Kidney tubule cell (primary cell): Measurements from ENCODE around the gene TTC39B.
A peak's percentile ranks its signal among the peaks of the same experiment; 100 is the strongest.

Source experiments
- DNase-seq: peaks from one replicate; pipeline ENCODE4 v3.0.0-alpha.2; 2018; ENCODE audit warnings: low spot score

The TTC39B gene

DNA sequence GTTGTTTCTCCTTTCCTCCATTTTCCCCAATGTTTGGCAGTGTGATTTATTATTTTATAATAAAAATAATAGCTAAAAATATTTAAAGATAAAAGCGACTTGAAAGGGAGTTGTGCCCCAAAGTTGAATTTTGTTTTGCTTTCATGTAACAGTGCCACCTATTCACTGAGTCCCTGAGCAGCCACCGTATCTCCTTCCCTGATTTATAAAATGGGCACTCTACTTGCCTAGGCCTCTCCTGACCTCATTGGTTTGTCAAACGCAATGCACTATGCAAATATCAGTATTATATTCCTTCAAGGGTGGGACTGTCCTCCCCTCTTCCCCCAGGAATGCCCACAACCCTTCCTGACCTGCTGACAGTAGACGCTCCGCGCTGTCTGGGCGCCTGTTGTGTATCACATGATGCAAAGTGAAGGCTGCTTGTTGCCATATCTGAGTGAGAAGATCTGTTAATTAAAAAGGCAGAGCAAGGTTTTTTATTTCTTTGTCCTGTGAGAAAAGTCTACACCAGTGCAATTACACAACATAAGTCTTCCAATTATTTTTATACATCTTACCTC is 81.4 kb downstream of the TTC39B start:
- no peak for DNase-seq

DNA sequence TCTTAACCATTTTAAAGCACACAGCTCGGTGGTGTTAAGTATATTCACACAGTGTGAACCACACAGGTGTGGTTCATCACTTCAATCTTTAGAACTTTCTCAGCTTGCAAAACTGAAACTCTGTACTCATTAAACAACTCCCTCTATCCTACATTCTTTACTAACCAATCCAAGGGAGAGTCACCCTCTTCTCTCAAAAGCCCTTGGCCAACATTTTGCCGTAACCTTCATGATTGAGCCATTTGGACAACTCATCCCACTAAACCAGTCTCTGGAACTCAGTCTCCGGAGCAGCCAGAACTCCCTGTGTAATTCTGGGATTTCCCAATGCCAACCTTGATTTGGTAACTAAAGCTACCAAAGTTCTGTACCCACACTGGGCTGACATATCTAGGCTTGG is 84.7 kb downstream of the TTC39B start:
- DNase-seq = no peak

DNA sequence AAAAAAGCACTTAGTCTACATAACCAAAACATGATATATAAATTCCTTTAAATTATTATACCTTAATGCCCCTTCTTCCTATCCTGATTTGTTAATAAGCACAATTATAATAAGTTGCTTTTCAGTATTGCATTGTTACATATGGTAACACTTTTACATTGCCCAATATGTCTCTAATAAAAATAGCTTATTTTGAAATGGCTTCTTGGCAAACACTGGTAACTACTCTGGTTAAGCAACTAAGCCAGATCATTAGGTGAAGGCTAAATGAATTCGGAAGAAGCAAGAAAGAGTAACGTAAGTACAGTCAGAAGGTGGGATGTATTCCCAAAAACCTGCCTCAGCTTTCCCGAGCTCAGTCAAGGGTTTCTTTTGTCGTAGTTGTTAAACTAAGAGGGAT is 85.3 kb downstream of the TTC39B start:
- no peak for DNase-seq

DNA sequence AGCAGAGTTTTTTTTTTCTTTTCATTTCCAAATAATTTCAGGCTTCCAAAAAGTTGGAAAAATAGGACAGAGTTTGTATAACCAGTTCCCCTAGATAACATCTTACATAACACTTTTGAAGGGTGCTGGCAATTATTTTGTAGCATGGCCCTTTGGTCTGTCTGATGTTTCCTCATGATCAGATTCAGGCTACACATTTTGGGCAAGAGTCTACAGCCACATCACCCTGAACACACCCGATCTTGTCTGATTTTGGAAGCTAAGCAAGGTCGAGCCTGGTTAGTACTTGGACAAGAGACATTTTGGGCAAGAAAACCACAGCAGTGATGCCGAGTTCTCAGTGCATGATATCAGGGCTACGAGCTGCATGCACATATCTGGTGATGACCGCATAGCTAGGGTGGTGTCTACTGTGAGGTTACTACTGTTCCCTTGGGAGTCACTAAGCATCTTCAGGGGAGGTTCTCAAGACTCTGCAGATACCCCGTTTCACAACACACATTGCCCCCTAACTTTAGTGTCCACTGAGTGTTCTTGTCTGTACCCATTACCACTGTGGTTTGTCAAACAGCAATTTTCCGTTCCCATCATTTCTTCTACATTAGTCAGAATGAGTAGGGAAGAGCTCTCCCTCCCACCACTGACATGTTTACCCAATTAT is 86.2 kb downstream of the TTC39B start:
- DNase-seq = no peak

DNA sequence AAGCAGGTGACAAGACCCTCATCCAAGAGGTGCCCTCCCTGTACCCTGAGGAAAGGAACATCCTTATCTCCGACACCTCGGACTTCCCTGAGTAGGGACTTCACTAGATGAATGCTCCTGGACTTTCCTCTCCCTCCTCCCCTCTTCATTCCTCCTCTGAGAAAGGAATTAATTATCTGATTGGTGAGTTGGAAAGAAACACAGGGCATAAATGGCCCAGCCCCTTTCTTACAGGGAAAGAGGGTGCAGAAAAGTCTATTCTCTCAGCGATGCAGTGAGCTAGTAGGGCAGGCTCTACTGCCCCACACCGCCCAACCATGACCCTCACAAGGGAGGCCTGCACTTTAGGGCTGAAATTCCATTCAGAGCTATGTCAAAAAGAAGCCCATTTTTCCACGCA is 87.5 kb downstream of the TTC39B start:
- no peak for DNase-seq

DNA sequence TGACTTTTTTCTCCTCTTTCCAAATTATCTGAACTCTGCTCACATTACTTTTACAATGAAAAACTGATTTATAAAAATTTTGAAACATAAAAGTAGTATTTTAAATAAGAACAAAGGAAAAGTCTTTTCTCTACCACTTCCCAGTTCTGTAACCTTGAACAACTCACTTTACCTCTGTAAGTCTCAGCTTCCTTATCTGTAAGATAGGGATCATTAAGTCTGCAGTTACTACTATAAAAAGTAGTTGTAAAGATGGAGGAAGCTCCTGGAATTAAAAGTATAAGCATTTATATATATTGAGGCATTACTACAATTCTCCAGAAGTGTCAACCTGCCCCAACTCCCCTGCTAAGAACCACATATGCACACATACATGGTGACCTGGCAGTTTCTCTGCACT is 88.0 kb downstream of the TTC39B start:
- DNase-seq = no peak

DNA sequence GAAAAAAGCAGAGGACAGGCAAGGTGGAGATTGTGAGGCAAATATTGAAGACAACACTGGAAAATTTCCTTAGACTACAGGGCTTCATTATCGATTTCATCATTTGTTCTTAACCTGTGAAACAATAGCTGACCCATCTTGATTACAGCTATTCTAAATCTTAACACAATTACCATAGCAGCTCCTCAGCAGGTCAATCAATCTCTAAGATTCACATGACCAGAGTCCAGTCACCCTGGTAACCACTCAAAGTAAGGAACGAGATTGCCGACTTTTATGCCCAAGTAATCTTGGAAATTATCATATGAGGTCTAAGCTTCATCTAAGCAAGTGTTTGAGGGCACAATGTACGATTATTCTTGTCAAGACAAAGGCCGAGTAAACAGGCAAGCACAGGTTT is 93.8 kb downstream of the TTC39B start:
- no peak for DNase-seq

DNA sequence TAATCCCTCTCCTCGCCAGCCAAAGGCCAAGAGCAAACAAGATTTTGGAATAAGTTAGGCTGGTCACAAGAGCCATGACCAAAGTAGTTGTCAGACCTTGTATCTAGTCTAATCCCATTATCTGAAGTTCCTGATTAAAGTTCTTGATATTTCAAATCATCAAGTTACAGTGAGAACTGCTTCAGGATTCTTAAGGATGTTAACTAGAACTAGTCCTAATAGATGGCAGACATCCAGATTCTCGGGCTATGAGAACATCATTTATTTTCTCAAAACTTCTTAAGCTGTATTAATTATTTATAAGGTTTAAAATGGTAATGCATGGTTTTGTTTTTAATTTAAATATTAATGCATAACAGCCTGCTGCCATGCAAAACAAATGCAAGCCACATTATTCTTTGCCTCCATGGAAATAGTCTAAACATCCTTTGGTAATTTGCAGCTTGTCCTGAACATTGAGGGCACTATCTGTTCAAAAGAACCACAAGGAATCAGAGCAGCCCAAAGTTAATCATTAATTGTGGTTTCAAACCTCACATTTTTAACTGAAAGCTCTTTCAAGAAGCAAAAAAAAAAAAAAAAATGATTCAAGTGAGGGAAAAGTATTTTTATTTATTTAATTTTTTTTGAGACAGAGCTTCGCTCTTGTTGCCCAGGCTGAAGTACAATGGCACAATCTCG is 95.1 kb downstream of the TTC39B start:
- peak; percentile 84 for DNase-seq

DNA sequence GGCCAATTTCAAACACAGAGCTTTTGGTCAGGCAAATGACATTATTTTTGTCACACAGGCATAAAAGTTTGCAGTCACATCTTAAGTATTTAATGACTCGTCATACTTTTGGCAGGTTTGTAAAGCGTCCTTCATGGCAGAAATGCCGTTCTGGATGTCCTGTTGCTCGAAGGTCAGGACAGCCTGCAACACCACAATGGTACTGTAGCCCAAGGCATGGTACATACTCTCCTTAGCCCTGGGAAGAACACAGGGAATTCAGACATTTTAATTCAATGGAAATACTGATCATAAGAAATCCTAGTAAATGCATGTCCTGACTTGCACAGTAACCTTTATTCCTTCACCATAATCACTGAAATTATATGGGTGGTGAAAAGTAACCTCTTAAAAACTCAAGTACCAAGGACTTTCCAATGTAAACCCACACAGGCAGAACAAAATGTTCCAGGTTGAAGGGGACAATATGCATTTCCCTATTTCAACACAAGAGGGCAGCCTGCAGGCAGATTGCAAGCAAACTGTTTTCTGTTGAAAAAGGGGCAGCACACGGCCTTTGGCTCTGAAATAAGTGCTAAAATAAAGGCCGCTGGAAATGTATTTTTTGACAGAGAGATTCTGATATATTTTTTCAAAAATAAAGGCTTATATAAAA is 95.7 kb downstream of the TTC39B start:
- peak; percentile 67 for DNase-seq

DNA sequence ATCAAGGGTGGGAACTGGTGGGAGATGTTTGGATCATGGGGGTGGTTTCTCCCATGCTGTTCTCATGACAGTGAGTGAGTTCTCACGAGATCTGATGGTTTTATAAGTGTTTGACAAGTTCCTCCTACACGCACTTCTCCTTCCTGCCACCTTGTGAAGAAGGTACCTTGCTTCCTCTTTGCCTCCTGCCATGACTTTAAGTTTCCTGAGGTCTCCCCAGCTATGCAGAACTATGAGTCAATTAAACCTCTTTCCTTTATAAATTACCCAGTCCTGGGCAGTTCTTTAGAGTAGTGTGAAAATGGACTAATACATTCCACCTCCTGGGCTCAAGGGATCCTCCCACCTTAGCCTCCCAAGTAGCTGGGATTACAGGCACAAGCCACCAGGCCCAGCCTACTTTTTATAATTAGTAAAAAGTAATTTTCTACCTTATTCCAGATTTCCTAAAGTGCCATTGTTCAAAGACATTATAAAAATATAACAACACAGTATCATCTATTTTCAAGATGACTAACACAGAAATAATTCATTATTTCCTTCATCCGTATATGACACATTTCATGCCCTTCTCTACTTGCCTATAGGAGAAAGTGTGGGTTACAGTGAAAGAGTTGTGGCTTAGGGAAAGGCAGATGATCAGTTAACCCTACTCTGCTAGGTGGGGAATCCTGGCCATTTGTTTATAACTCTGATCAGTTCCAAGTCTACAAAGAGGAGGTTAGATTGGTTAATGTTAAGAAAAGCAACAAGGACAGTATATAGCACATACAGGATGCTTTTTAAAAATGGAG is 99.9 kb downstream of the TTC39B start:
- DNase-seq = no peak

DNA sequence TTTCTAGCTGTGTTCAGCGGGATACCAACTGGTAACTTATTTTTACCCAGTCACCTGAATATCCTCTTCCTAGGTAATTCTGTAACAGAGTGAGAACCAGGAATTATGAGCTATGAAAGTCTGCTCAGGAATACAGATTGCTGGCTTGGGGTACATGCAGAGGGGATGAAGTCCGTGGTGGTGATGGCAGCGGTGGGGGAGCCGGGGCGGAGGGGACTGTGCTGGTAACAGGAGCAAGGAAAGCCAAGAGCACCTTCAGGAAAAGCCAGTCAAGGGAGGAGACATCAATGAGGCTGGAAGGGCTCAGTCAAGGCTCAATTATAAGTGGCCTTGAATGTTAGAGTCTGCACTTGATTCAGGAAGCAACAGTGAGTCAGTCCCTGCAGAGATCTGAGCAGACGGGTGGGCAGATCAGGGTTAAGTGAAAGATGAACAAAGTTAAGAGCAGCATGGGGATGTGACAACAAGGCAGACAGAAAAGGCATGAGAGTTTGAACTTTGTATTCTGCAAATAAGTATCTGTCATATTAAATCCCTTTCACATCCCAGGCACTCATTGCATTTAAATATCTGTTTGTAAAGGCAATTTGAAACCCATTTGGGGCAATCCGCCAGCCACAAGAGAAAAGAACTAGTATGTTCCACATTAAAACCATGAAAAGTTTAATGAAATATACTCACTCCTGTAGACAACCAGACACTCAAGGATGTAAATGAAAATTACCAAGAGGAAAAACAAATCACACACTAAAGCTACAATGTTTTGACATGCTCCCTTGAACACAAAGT is 101.2 kb downstream of the TTC39B start:
- DNase-seq = no peak

DNA sequence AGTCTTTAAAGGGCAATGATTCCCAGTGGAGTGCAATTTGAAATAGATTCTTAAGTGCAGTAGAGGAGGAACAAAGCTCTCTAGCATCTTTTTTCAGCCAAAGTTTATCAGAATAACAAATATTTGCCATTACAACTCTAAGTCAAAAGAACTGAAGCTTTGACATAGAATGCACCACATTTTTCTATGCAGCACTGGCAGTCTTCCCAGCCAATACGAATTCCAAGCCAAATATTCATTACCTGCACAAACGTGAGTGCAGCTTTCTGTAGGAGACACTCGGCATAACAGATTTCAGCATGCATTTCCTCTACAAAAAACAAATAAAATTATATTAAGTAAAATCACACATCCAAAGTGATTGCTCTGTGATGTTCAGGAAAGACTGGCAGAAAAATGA is 103.4 kb downstream of the TTC39B start:
- no peak for DNase-seq

DNA sequence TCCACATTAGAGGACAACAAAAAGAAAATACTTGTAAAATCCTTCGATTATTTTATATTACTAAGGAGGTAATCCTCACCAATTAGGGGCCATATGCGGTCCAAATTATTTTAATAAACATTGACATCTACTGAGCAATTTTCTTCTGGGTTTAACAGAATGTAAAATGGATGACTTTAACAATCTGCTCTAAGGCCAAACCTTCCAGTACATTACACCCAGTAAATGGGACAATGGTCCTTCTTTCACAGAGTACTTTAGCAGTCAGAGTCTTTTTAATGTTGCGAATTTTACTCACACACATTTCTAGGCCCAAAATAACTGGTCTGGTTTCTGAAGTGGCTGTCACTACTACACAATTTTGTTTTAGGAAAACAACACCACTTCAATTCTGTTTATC is 106.9 kb downstream of the TTC39B start:
- DNase-seq = no peak

DNA sequence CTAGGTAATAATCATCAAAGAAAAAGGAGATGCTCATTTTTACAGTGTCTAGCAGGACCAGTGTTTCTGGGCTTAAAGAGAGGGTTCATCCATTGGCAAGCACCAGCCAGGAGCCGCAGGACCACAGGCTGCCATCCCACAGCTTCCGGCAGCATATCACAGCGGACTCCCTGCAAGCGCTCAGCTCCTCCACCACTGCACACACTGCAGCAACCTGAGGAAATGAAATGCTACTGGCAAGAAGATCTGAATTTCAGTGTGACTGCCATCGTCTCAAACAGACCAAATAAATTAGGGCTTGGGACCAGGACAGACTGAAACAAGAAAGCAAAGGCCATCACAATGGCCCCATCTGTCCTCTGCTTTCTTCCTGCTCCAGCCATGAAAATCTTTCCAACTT is 114.2 kb downstream of the TTC39B start:
- no peak for DNase-seq

DNA sequence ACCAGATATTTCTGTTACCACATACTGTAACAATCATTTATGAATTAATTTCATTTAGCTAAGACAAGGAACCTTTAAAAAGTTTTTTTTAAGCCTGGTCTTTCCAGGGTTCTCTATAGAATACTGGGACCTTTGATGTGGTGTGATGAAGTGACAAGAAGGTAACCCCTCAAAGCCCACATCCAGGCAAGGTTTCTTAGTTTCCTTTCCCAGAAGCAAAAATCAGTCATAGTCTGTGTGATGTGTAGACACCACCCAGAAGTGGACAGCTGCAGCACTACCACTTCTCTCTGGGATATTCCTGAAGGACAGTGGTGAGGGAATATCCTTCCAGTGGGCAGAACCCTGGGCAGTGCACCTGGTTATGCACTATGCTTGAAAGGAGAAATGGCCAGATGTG is 115.6 kb downstream of the TTC39B start:
- no peak for DNase-seq

DNA sequence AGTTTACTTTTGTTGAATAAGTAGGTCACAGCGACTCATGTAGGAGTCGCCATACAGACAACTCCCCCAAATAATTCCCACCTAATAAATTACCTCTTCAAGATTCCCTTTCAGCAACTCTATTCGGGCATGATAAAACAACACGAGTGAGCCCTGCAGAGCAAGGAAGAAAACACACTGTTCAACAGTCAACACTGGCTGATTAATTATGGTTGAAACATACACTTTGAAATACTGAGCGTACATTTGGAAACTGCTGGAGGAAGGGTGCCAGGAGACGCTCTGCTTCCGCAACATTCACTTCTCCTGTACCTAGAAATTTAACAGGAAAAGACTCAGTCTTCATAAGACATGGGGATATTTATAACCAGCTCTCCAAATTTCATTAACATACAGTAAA is 117.5 kb downstream of the TTC39B start:
- DNase-seq = no peak

DNA sequence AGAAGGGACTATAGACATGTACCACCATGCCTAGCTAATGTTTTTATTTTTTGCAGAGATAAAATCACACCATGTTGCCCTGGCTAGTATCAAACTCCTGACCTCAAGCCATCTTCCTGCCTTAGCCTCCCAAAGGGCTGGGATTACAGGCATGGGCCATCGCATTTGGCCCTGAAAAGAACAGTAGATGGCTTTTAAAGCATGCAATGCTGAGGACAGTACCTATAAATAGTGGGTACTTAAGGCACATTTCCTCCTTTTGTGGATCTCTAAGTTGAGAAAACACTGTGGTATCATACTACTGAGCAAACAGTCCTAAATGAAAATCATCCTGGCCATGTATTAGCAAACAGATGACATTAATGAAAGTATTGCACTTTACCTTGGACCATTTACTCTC is 119.4 kb downstream of the TTC39B start:
- DNase-seq = no peak

DNA sequence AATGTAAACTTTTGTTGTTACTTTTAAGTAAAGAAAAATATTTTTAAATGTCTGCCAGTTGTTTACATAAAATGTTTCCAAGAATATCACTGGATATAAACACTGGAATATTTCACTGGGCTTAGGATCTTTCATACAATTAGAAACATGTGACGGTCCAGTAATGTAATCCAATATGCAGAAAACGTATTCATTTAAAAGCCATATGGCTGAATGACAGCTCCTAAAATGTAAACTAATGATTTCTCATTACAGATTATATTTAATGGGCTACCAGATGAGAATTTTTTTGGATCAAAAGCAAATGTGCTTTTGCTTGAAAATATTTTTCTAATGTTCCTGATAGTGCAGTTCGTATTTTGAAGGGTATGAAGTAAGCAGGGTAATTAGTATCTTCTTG is 124.3 kb downstream of the TTC39B start:
- DNase-seq = no peak

DNA sequence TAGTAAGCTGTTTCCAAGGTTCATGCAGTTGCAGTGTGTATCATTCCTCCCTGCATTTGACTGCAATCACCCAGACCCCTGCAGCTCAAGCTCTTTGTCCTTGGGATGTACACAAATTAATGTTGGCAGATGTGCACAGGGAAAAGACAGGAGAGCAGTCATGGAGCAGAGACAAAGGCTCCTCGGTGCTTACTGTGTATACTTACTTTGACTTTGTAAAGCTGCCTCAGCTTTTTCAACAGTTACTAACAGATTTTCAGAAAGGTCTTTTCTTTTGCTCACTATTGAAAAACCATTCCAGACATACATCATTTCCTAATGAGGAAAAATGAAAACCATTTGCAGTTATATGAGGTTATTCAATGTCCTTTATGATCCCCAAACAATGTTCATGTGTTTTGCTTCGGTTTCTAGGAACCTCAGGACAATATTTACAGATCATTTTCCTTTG is 124.9 kb downstream of the TTC39B start:
- no peak for DNase-seq

DNA sequence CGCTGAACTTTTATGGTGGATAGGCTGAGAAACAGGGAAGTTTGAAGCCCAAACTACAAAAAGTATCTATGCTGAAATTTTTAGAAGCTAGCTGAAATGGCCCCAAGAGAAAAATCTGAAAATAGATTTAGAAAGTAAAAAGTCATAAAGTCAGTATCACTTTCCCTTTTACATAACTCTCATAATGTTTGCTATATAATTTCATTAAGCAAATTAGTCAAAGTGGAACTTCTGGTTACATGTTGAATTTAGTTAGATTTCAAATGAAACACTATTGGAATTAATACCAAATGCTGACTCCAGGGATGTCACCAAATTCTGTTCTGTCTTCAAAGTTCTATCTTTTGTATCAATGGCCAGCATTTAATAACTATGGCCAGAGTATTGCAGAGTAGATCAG is 126.9 kb downstream of the TTC39B start:
- DNase-seq = no peak

DNA sequence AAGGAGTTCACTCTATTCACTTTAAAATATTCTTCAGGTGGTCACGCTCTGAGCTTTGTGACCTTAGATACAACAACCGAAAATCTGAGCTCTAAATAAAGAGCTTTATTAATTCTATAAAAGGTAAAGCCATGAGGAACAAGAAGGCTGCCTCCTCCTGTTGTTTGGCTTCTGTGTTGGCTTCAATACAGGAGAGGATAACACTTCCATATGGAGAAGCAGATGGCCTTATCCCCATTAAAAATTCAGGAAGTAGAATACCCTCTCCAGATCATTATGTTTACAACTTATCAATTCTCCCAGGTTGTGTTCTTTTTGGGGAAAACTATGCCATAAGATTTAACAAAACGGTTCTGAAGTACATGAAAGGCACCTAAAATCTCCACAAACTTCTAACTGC is 128.4 kb downstream of the TTC39B start:
- DNase-seq = no peak

DNA sequence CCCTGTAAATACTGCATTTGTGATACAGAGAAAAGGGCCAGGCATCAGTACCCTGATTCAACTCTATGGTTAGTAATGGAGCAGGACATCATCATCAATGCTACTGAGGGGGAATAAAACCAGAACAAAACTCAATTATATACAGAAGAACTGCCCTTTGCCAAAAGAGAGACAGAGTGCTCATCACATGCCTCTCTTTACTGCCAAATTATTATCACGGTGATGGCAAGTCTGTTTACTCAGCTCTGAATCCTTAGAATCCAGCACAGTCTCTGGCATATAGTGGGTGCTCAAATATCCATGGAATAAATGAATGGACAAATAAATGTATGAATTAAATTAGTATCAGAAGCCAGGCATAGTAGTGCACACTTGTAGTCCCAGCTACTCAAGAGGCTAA is 130.2 kb downstream of the TTC39B start:
- no peak for DNase-seq
